ENCODE data around the gene IGF2R.

GRCh38 chr6:159966981-159967380, 1.9 kb upstream of the IGF2R start:
- TF ChIP-seq POLR2AphosphoS5 (IDR thresholded peaks at IDR 0.05; ENCODE audit: low read depth, low read length) = no peak
- no peak for TF ChIP-seq POLR2A (IDR thresholded peaks at IDR 0.05; ENCODE audit: low read depth, low read length)

Measured in GM12892 (cell line).